Subcutaneous adipose tissue (tissue), 4 donors: ENCODE data around the gene PIGT. TPM values are rescaled to one million over a fixed set of nuclear protein-coding genes. Genes with fewer than 3 reads are reported as not detected.

Source experiments
- total RNA-seq, 4 donors: library from RNA; depleted of rRNA; stranded (reverse); fragments of >200 nt; gene quantifications; one replicate each; pipeline ENCODE4 v1.1.0, GENCODE V29; 2016
- TF ChIP-seq, protein P1 (sequence below): fragments of 450-650 bp; IDR thresholded peaks from one replicate; pipeline ENCODE4 v1.5.1; 2016; ENCODE audit warnings: low read depth, mild to moderate bottlenecking, control low read depth, antibody characterized with exemption, moderate library complexity

PIGT gene
- total RNA-seq, 4 donors from 2014 or later: 49.5 to 94.0 (median 79.9) TPM

DNA sequence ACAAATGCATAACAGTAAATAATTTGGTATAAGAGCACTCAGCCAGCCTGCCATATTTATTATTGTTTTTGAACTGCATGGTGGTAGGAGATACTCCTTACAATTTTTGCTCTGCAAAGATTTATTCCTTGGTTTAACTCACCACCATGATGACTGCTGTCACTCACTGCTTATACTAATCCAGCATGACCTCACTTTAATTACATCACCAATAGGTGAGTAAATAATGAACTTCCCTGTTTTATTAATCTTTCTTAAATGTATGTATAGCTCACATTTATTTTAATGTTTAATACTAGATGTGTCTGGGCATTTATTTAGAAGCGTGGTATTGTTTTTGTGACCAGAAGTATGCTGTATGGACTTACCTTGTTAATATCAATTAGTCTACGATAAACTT is 25.0 kb upstream of the PIGT start:
- TF ChIP-seq, protein P1, sequence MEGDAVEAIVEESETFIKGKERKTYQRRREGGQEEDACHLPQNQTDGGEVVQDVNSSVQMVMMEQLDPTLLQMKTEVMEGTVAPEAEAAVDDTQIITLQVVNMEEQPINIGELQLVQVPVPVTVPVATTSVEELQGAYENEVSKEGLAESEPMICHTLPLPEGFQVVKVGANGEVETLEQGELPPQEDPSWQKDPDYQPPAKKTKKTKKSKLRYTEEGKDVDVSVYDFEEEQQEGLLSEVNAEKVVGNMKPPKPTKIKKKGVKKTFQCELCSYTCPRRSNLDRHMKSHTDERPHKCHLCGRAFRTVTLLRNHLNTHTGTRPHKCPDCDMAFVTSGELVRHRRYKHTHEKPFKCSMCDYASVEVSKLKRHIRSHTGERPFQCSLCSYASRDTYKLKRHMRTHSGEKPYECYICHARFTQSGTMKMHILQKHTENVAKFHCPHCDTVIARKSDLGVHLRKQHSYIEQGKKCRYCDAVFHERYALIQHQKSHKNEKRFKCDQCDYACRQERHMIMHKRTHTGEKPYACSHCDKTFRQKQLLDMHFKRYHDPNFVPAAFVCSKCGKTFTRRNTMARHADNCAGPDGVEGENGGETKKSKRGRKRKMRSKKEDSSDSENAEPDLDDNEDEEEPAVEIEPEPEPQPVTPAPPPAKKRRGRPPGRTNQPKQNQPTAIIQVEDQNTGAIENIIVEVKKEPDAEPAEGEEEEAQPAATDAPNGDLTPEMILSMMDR: no peak

DNA sequence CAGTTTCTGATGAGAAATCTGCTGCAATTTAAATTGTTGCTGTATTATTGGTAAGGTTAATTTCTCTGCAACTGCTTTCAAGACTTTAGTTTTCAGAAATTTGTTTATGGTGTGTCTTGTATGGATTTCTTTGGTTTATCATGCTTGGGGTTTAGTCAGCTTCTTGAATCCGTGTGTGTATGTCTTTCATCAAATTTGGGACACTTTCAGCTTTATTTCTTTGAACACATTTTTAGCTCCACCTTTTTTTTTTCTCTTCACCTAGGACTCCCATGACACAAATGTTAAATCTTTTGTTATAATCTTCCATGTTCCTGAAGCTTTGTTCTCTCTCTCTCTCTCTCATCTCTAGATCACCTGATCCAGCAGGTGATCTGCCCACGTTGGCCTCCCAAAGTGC is 24.4 kb upstream of the PIGT start:
- TF ChIP-seq, protein P1: no peak

DNA sequence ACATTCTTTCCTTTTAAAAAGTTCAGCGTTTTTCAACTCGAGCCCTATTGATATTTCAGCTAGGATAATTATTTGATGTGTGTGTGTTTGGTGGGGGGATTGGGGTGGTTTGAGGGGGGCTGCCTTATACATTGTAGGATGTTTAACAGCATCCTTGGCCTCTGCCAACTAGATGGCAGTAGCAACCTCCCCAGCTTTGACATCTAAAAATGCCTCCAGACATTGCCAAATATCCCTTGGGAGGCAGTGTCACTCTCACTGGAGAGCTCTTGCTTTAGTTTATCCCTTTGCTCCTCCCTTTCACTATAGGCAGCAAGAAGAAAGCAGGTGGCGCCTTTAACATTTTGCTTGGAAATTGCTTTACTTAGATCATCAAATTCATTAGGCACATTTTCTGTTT is 23.2 kb upstream of the PIGT start:
- TF ChIP-seq, protein P1: no peak

DNA sequence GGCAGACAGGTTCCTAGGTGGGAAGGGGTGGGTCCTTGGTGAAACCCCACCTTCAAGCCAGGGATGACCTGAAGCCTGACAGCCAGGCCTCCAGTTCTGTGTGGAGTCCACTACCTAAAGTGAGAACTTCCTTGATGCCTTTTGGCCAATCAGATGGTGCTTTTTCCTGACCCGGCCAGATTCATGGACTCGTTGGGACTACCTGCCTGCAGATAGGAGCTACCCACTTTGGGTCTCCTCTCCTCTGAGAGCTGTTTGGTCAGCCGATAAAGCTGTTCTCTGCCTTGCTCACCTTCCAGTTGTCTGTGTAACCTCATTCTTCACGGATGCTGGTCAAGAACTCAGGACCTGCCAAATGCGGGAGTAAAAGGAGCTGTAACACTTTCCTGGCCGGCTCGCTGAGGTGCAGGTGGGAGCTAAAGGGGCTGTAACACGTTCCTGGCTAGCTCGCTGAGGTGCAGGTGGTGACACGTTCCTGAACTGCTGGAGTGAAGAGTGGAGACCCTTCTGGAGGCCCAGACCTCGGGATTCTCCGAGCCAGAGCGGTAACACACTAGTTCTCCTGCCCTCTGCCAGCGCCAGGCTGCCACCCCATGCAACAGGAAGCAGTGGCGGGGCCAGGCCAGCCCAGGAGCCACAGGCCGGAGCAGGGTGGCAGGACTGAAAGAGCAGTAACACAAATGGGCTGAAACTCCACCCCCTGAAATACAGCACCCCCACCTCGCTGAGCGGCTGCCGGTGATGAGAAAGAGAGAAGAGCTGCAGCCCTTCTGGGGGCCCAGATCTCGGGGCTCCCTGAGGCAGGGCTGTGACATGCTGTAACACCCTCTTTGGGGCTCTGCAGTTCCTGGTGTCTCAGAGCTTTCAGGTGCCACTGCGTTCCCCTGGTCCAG is 21.5 kb upstream of the PIGT start:
- TF ChIP-seq, protein P1: no peak

DNA sequence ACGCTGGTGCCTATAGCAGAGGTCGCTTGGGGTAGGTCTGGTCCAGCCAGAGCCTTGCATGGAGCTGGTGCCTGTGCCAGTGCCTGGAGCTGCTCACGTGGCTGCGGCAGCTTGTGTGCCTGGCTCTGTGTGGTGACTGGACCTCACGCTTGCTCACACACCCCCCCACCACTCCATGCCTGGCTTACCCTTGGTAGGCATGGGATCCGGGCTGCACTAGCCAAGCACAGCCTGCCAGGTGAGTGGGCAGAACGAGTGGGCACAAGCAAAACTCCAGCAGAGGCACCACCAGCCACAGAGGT is 20.9 kb upstream of the PIGT start:
- TF ChIP-seq, protein P1: no peak

DNA sequence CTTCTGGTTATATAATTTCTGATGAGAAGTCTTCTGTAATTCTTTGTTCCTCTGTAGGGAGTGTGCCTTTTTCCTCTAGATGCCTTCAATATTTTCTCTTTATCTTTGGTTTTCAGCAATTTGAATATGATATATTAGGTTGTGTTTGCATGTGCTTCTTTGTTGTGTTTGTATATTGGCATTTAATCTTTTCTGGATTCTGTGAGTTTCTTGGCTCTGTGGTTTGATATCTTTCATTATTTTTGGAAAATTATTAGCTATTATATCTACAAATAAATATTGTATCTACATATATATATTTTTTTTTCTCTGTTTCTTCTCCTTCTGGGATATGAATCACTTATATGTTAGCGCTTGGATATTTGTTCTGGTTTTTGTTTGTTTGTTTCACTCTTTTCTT is 16.9 kb upstream of the PIGT start:
- TF ChIP-seq, protein P1: no peak

DNA sequence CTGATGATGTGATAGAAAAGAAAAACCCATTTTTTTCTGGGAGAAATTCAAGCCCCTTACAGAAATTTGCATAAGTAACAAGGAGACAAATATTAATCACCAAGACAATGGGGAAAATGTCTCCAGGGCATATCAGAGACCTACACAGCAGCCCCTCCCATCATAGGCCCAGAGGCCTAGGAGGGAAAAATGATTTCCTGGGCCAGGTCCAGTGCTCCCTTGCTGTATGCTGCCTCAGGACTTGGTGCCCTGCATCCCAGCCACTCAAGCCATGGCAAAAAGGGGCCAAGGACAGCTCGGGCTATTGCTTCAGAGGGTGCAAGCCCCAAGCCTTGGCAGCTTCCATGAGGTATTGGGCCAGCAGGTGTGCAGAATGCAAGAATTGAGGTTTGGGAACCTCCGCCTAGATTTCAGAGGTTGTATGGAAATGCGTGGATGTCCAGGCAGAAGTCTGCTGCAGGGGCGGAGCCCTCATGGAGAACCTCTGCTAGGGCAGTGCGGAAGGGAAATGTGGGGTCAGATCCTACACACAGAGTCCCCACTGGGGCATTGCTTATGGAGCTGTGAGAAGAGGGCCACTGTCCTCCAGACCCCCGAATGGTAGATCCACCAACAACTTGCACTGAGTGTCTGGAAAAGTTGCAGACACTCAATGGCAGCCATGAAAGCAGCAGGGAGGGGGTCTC is 15.5 kb upstream of the PIGT start:
- TF ChIP-seq, protein P1: no peak
